Measurements from ENCODE around the gene ASB15.
"Not testable (repeated sequence)": the region's sequence is repeated elsewhere in the genome, so short reads cannot be mapped to it uniquely, and the experiment has no call there.

ASB15 gene

DNA sequence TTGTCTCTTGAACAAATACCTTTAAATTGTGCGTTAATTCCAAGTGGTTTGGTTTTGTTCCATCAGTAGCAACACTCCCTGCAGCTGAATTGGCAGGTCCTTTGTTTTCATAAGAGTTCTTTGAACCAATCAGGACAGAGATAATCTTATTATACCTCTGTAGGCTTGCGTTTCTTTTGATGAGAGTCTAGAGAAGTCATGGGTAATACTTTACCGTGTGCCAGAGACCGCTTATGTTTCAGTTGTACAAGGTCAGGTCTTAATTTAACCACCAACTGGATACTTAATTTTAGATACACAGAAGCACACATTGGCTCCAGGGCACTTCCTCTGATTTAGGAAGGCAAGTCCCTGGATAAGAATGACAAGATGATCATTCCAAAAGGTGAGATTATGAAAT lies at the start of gene ASB15:
ASB15 (plus strand) TSS at position 292 of the 400 bp plus-strand sequence. CDS start 12,682 bp downstream, outside the sequence.
- Histone ChIP-seq H3K4me3 (ENCODE audit: low read depth in 1 of 2, low read length in 2 of 2) (no peak within 1 kb of the TSS), H3K9ac (ENCODE audit: low read depth, low read length) (no peak within 1 kb of the TSS), H2AFZ (ENCODE audit: low read depth, low read length) (no peak within 1 kb of the TSS)

DNA sequence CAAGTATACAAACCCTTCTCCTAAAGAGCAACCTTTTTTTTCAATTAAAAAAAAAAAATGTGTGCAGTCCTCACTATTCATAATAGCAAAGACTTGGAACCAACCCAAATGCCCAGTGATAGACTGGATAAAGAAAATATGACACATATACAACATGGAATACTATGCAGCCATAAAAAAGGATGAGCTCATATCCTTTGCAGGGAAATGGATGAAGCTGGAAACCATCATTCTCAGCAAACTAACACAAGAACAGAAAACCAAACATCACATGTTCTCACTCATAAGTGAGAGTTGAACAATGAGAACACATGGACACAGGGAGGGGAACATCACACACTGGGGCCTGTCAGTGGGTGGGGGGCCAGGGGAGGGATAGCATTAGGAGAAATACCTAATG lies 49.5 kb upstream of the ASB15 start:
- H3K9me3 ChIP-seq (ENCODE audit: insufficient read depth, low read length, severe bottlenecking); DNase-seq; H3K9ac ChIP-seq (ENCODE audit: low read depth, low read length); H3K27ac ChIP-seq (ENCODE audit: low read length); ATAC-seq (ENCODE audit: insufficient read depth, low read depth); H3K4me3 ChIP-seq (ENCODE audit: low read depth in 1 of 2, low read length in 2 of 2); H3K4me2 ChIP-seq (ENCODE audit: insufficient read depth, low read length); H2AFZ ChIP-seq (ENCODE audit: low read depth, low read length); H3K27me3 ChIP-seq (ENCODE audit: insufficient read depth, low read length, poor library complexity): not testable (repeated sequence)
- Histone ChIP-seq H3K79me2 (ENCODE audit: insufficient read depth, low read length) (peaks cover 63% of the 10 kb centered on the region), H4K20me1 (ENCODE audit: insufficient read depth, low read length) (peaks cover 10% of the 10 kb centered on the region; the same call in 1 of the 2 replicates), H3K36me3 (ENCODE audit: insufficient read depth, low read length) (peaks cover 53% of the 10 kb centered on the region), H3K4me1 (ENCODE audit: insufficient read depth, low read length) (peaks cover 28% of the 10 kb centered on the region)

More for the DNA sequence above, at the start of gene ASB15:
- Histone ChIP-seq H3K4me2 (ENCODE audit: insufficient read depth, low read length) (no peak within 1 kb of the TSS), H3K27ac (ENCODE audit: low read length) (no peak within 1 kb of the TSS), H4K20me1 (ENCODE audit: insufficient read depth, low read length) (no peaks in the 10 kb centered on the region), H3K27me3 (ENCODE audit: insufficient read depth, low read length, poor library complexity) (no peaks in the 10 kb centered on the region), H3K36me3 (ENCODE audit: insufficient read depth, low read length) (no peaks in the 10 kb centered on the region), H3K79me2 (ENCODE audit: insufficient read depth, low read length) (no peaks in the 10 kb centered on the region), H3K9me3 (ENCODE audit: insufficient read depth, low read length, severe bottlenecking) (no peaks in the 10 kb centered on the region), H3K4me1 (ENCODE audit: insufficient read depth, low read length) (no peaks in the 10 kb centered on the region)
- DNase-seq (no peak), ATAC-seq (ENCODE audit: insufficient read depth, low read depth) (no peak)
- TF ChIP-seq, protein P1, sequence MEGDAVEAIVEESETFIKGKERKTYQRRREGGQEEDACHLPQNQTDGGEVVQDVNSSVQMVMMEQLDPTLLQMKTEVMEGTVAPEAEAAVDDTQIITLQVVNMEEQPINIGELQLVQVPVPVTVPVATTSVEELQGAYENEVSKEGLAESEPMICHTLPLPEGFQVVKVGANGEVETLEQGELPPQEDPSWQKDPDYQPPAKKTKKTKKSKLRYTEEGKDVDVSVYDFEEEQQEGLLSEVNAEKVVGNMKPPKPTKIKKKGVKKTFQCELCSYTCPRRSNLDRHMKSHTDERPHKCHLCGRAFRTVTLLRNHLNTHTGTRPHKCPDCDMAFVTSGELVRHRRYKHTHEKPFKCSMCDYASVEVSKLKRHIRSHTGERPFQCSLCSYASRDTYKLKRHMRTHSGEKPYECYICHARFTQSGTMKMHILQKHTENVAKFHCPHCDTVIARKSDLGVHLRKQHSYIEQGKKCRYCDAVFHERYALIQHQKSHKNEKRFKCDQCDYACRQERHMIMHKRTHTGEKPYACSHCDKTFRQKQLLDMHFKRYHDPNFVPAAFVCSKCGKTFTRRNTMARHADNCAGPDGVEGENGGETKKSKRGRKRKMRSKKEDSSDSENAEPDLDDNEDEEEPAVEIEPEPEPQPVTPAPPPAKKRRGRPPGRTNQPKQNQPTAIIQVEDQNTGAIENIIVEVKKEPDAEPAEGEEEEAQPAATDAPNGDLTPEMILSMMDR (IDR thresholded peaks at IDR 0.05; ENCODE audit: borderline replicate concordance, extremely low read depth, low read length, poor library complexity, severe bottlenecking), result no peak
- TF ChIP-seq EZH2 (IDR thresholded peaks at IDR 0.05; ENCODE audit: borderline replicate concordance, low read depth, low read length, severe bottlenecking), result no peak

DNA sequence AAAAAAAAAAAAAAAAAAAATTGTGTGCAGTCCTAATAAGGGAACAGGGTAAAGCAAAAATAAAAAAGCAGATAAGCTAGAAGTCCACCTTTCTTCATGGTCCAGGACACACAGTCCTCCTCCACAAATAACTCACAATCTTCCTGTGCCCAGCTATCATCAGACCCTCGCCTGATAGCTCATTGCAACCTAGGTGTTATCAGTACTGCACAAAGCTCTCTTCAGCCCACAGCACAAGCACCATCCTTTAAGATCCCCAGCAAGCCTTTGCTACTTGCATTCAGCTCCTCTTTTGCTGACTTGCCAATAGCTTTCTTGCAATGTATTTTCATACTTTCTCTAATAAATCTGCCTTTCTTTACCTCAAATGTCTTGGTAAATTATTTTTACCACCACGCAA lies 49.0 kb upstream of the ASB15 start:
- Histone ChIP-seq H2AFZ (ENCODE audit: low read depth, low read length) (no peak overlapping the region), H3K27ac (ENCODE audit: low read length) (no peak overlapping the region), H3K36me3 (ENCODE audit: insufficient read depth, low read length) (peaks cover 51% of the 10 kb centered on the region), H4K20me1 (ENCODE audit: insufficient read depth, low read length) (peaks cover 10% of the 10 kb centered on the region; the same call in 1 of the 2 replicates), H3K4me2 (ENCODE audit: insufficient read depth, low read length) (no peak overlapping the region), H3K9me3 (ENCODE audit: insufficient read depth, low read length, severe bottlenecking) (no peaks in the 10 kb centered on the region), H3K4me1 (ENCODE audit: insufficient read depth, low read length) (peaks cover 28% of the 10 kb centered on the region), H3K27me3 (ENCODE audit: insufficient read depth, low read length, poor library complexity) (no peaks in the 10 kb centered on the region), H3K79me2 (ENCODE audit: insufficient read depth, low read length) (peaks cover 68% of the 10 kb centered on the region), H3K4me3 (ENCODE audit: low read depth in 1 of 2, low read length in 2 of 2) (no peak overlapping the region), H3K9ac (ENCODE audit: low read depth, low read length) (no peak overlapping the region)
- TF ChIP-seq EZH2 (IDR thresholded peaks at IDR 0.05; ENCODE audit: borderline replicate concordance, low read depth, low read length, severe bottlenecking), result no peak
- ATAC-seq (ENCODE audit: insufficient read depth, low read depth), result no peak
- DNase-seq, result no peak

DNA sequence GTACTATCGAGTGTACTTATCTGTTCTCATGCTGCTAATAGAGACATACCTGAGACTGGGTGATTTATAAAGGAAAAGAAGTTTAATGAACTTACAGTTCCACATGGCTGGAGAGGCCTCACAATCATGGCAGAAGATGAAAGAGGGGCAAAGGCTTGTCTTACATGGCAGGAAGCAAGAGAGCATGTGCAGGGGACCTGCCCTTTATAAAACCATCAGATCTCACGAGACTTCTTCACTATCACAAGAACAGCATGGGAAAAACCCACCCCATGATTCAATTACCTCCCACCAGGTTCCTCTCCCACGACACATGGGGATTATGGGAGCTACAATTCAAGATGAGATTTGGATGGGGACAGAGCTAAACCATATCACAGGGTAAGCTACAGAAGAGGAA lies 48.5 kb upstream of the ASB15 start:
- Histone ChIP-seq H3K4me3 (ENCODE audit: low read depth in 1 of 2, low read length in 2 of 2) (no peak overlapping the region), H3K79me2 (ENCODE audit: insufficient read depth, low read length) (peaks cover 67% of the 10 kb centered on the region)

More for the DNA sequence above, 48.5 kb upstream of the ASB15 start:
- Histone ChIP-seq H3K4me2 (ENCODE audit: insufficient read depth, low read length) (no peak overlapping the region), H4K20me1 (ENCODE audit: insufficient read depth, low read length) (peaks cover 10% of the 10 kb centered on the region; the same call in 1 of the 2 replicates), H3K27ac (ENCODE audit: low read length) (no peak overlapping the region), H3K36me3 (ENCODE audit: insufficient read depth, low read length) (peaks cover 48% of the 10 kb centered on the region), H3K9me3 (ENCODE audit: insufficient read depth, low read length, severe bottlenecking) (no peaks in the 10 kb centered on the region), H2AFZ (ENCODE audit: low read depth, low read length) (no peak overlapping the region), H3K27me3 (ENCODE audit: insufficient read depth, low read length, poor library complexity) (no peaks in the 10 kb centered on the region), H3K4me1 (ENCODE audit: insufficient read depth, low read length) (peaks cover 30% of the 10 kb centered on the region), H3K9ac (ENCODE audit: low read depth, low read length) (no peak overlapping the region)
- TF ChIP-seq, protein P1 (IDR thresholded peaks at IDR 0.05; ENCODE audit: borderline replicate concordance, extremely low read depth, low read length, poor library complexity, severe bottlenecking), result no peak
- no peak for TF ChIP-seq EZH2 (IDR thresholded peaks at IDR 0.05; ENCODE audit: borderline replicate concordance, low read depth, low read length, severe bottlenecking)
- DNase-seq (no peak), ATAC-seq (ENCODE audit: insufficient read depth, low read depth) (no peak)
